PC-9 (cell line): ENCODE measurements around the gene AGAP2.

Source experiments
- EZH2 ChIP-seq: fragments of 200-600 bp; sonication (generic); IDR thresholded peaks from 2 replicates; pipeline ENCODE4 v1.8.0; 2017; ENCODE audit warnings: antibody characterized with exemption, low read depth
- TF ChIP-seq, protein P1 (sequence below): fragments of 200-600 bp; sonication (generic); conservative IDR thresholded peaks from 2 replicates; pipeline ENCODE4 v1.6.1; 2017; ENCODE audit warnings: mixed run types, antibody characterized with exemption, mild to moderate bottlenecking, moderate library complexity

DNA sequence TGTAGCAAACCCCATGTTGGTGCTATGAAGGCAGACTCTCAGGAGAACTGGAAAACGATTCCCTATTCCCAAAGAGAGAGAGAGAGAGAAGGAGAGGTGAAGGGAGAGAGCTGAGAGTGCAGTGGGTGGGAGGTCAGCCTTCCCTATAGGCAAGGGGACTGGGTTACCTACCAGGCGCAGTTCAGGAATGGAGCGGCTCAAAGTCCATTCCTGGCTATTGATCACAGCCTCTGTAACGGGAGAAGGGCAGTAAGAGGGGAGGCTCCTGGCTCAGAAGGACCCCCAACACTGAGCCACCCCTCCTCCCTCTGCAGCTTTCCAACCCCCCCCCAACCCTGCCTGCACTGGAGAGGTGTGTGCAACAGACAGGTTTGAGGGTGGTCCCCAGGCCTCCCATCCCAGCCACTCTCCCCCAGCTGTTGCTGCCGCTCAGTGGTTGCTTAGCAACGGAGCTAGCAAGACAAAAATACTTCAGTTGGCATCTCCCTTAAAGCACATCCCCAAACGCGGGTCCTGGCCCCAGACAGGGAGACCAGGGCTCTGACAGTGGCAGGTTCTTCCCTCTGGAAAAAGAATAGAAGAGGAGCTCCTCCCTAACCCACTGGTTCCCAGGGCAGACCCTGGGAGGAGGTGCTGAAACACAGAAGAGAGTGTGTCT, 3.2 kb downstream of the AGAP2 start:
- TF ChIP-seq, protein P1, sequence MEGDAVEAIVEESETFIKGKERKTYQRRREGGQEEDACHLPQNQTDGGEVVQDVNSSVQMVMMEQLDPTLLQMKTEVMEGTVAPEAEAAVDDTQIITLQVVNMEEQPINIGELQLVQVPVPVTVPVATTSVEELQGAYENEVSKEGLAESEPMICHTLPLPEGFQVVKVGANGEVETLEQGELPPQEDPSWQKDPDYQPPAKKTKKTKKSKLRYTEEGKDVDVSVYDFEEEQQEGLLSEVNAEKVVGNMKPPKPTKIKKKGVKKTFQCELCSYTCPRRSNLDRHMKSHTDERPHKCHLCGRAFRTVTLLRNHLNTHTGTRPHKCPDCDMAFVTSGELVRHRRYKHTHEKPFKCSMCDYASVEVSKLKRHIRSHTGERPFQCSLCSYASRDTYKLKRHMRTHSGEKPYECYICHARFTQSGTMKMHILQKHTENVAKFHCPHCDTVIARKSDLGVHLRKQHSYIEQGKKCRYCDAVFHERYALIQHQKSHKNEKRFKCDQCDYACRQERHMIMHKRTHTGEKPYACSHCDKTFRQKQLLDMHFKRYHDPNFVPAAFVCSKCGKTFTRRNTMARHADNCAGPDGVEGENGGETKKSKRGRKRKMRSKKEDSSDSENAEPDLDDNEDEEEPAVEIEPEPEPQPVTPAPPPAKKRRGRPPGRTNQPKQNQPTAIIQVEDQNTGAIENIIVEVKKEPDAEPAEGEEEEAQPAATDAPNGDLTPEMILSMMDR, result no peak
- TF ChIP-seq EZH2, result no peak
